HCT116 (cell line): ENCODE results near the gene TRIM73. TPM values are rescaled to one million over a fixed set of nuclear protein-coding genes. Genes with fewer than 3 reads are reported as not detected.
"Not testable (repeated sequence)": the region's sequence is repeated elsewhere in the genome, so short reads cannot be mapped to it uniquely, and the experiment has no call there.

Experiments used
- ATAC-seq: fragments of 200-7000 bp; cut with Tn5 transposase; 2 replicates; pipeline ENCODE4 v1.9.1; 2020; ENCODE audit warnings: mild to moderate bottlenecking, moderate library complexity
- BruUV-seq: library from RNA; stranded (reverse); fragments of 400-500 nt; replicated peaks from 2 replicates; lab custom pipeline; 2021; lab: Mats Ljungman, UMichigan
- CTCF ChIA-PET: fragments of 300-600 bp; sonication (Branson Sonifier 250); formaldehyde crosslinking; loops from one replicate; lab custom pipeline; 2021; ENCODE audit warnings: antibody characterized with exemption; lab: Charles Lee
- POLR2A ChIA-PET: fragments of 300-600, 350-600 bp; sonication (Branson Sonifier 250); formaldehyde crosslinking; loops from one replicate; lab custom pipeline; 2021; ENCODE audit warnings: antibody characterized with exemption; lab: Charles Lee
- RAD21 ChIA-PET, 2 experiments: fragments of 300-600 bp; sonication (Branson Sonifier 250); formaldehyde crosslinking; loops; one replicate each; lab custom pipeline; 2023; ENCODE audit warnings: low total read pairs in 2 of 2; ENCODE audit not compliant: uncharacterized antibody in 2 of 2, unreplicated experiment in 2 of 2, low non-redundant PET in 1 of 2; lab: Charles Lee
- DNase-seq: peaks from one replicate; pipeline ENCODE4 v3.0.0-alpha.2; 2010; ENCODE audit warnings: low read depth, low spot score
- H2AFZ ChIP-seq: fragments of 200-600 bp; shearing (Covaris generic), sonication (generic); 2 replicates; pipeline ENCODE4 v1.6.1; 2017; ENCODE audit warnings: low read depth, mixed run types, mixed read lengths, antibody characterized with exemption, low read length; ENCODE audit not compliant: poor library complexity, severe bottlenecking
- H3K27ac ChIP-seq: 2 replicates; pipeline ENCODE4 v1.5.1; 2012; ENCODE audit warnings: low read depth, low read length
- H3K27me3 ChIP-seq: fragments of 200-600 bp; sonication (generic); 2 replicates; pipeline ENCODE4 v1.6.1; 2016; ENCODE audit warnings: mixed run types, low read length, mixed read lengths; ENCODE audit not compliant: insufficient read depth
- H3K36me3 ChIP-seq, 2 experiments: fragments of 200-500 bp in 1 of 2; fragments of 200-600 bp in 1 of 2; sonication (Bioruptor generic) in 1 of 2; sonication (generic) in 1 of 2; 2 replicates each; pipeline versions ENCODE4 v1.5.1 to v1.6.1; 2014 to 2016; ENCODE audit warnings: low read length in 2 of 2, inconsistent platforms in 1 of 2, mixed read lengths in 1 of 2, mixed run types in 1 of 2; ENCODE audit not compliant: insufficient read depth in 2 of 2, control insufficient read depth in 1 of 2
- H3K4me1 ChIP-seq, 2 experiments: fragments of 200-600 bp in 1 of 2; sonication (generic) in 1 of 2; 2 replicates each; pipeline versions ENCODE4 v1.5.1 to v1.6.1; 2012 to 2017; ENCODE audit warnings: low read length in 2 of 2, inconsistent platforms in 1 of 2, mild to moderate bottlenecking in 1 of 2, mixed read lengths in 1 of 2, mixed run types in 1 of 2, moderate library complexity in 1 of 2; ENCODE audit not compliant: insufficient read depth in 2 of 2, control insufficient read depth in 1 of 2
- H3K4me2 ChIP-seq: fragments of 200-600 bp; sonication (generic); 2 replicates; pipeline ENCODE4 v1.6.1; 2017; ENCODE audit warnings: mixed run types, low read length, mixed read lengths
- H3K4me3 ChIP-seq, 2 experiments: fragments of 200-600 bp in 1 of 2; sonication (generic) in 1 of 2; replicated peaks in 1 of 2; 2 replicates each; pipeline ENCODE4 v1.5.1; 2011 to 2016; ENCODE audit warnings: low read length in 2 of 2, control low read depth in 1 of 2, low read depth in 1 of 2, mild to moderate bottlenecking in 1 of 2, mixed read lengths in 1 of 2, mixed run types in 1 of 2
- H3K79me2 ChIP-seq: fragments of 200-600 bp; sonication (generic); 2 replicates; pipeline ENCODE4 v1.6.1; 2017; ENCODE audit warnings: mild to moderate bottlenecking, mixed run types, low read length, moderate library complexity, mixed read lengths; ENCODE audit not compliant: insufficient read depth
- H3K9ac ChIP-seq: fragments of 200-600 bp; sonication (generic); 2 replicates; pipeline ENCODE4 v1.6.1; 2016; ENCODE audit warnings: low read length, mixed read lengths
- H3K9me2 ChIP-seq: fragments of 200-600 bp; sonication (generic), shearing (Covaris generic); 2 replicates; pipeline ENCODE4 v1.6.1; 2017; ENCODE audit warnings: mixed run types, mild to moderate bottlenecking, moderate library complexity; ENCODE audit not compliant: insufficient read depth
- H3K9me3 ChIP-seq, 2 experiments: fragments of 200-500 bp in 1 of 2; fragments of 200-600 bp in 1 of 2; sonication (Bioruptor generic) in 1 of 2; sonication (generic) in 1 of 2; 2 replicates each; pipeline ENCODE4 v1.6.1; 2014 to 2017; ENCODE audit warnings: low read length in 2 of 2, mixed read lengths in 2 of 2, inconsistent platforms in 1 of 2, low read depth in 1 of 2, mild to moderate bottlenecking in 1 of 2, mixed run types in 1 of 2, moderate library complexity in 1 of 2; ENCODE audit not compliant: control insufficient read depth in 1 of 2, insufficient read depth in 1 of 2
- H4K20me1 ChIP-seq: fragments of 200-600 bp; sonication (generic), shearing (Covaris generic); 2 replicates; pipeline ENCODE4 v1.6.1; 2017; ENCODE audit warnings: mixed run types, mild to moderate bottlenecking, moderate library complexity; ENCODE audit not compliant: insufficient read depth
- intact Hi-C: fragments of 100-400 bp; cut with micrococcal nuclease; formaldehyde crosslinking; loops from 2 replicates; pipeline ENCODE4 v1.10.0; 2022
- total RNA-seq: library from RNA; stranded (reverse); gene quantifications from one replicate; pipeline ENCODE4 v1.2.1, GENCODE V29; 2021; ENCODE audit not compliant: unreplicated experiment

TRIM73 gene
- total RNA-seq, 1 experiment from 2014 or later: 8.8 TPM

DNA sequence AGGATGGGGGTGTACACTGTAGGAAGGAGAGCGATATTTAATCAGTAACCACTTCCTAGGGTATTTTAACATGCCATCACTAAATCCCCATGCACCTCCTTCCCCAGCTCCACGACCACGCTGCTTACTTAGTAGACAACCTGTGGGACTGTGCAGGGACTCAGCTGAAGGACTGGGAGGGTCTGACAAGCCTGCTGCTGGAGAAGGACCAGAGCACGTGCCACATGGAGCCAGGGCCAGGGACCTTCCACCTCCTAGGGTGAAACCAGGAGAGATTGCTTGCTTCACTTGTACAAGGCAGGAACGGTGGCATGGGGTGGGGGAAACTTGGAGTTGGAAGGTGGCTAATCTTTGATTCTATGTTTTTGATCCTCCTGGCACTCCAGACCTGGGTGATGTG lies 28.8 kb upstream of the TRIM73 start:
- H3K4me1 ChIP-seq, H3K27me3 ChIP-seq, CTCF ChIA-PET, H3K4me2 ChIP-seq, H3K4me3 ChIP-seq, H3K9me2 ChIP-seq, ATAC-seq, intact Hi-C loops, H3K79me2 ChIP-seq, H4K20me1 ChIP-seq, DNase-seq, H3K9me3 ChIP-seq, BruUV-seq, H3K36me3 ChIP-seq, RAD21 ChIA-PET, H3K27ac ChIP-seq, H2AFZ ChIP-seq, H3K9ac ChIP-seq, POLR2A ChIA-PET: not testable (repeated sequence)

- intact Hi-C loops, H4K20me1 ChIP-seq, H3K4me3 ChIP-seq, H3K27ac ChIP-seq, H3K9me3 ChIP-seq, H3K79me2 ChIP-seq, H3K36me3 ChIP-seq, POLR2A ChIA-PET, DNase-seq, BruUV-seq, H3K9ac ChIP-seq, H2AFZ ChIP-seq, H3K9me2 ChIP-seq, RAD21 ChIA-PET, H3K4me1 ChIP-seq, H3K4me2 ChIP-seq, H3K27me3 ChIP-seq, CTCF ChIA-PET, ATAC-seq: not testable (repeated sequence)
Observed at GRCh38 chr7:75367313-75367712, 28.1 kb upstream of the TRIM73 start.

GRCh38 chr7:75374144-75374518 lies 21.3 kb upstream of the TRIM73 start:
- peak; percentile 27; the same call in 1 of the 2 replicates for ATAC-seq
- H3K27ac ChIP-seq, CTCF ChIA-PET, intact Hi-C loops, H4K20me1 ChIP-seq, H3K9me2 ChIP-seq, H3K4me2 ChIP-seq, H3K9ac ChIP-seq, RAD21 ChIA-PET, BruUV-seq, H3K4me3 ChIP-seq, H3K4me1 ChIP-seq, H2AFZ ChIP-seq, H3K79me2 ChIP-seq, H3K27me3 ChIP-seq, H3K9me3 ChIP-seq, DNase-seq, POLR2A ChIA-PET, H3K36me3 ChIP-seq: not testable (repeated sequence)

- H3K4me1 ChIP-seq, H3K4me2 ChIP-seq, intact Hi-C loops, H3K4me3 ChIP-seq, H4K20me1 ChIP-seq, DNase-seq, H3K36me3 ChIP-seq, BruUV-seq, H3K9me2 ChIP-seq, H3K27me3 ChIP-seq, POLR2A ChIA-PET, CTCF ChIA-PET, H3K27ac ChIP-seq, H3K9ac ChIP-seq, RAD21 ChIA-PET, H3K9me3 ChIP-seq, H3K79me2 ChIP-seq, H2AFZ ChIP-seq: not testable (repeated sequence)
- ATAC-seq: peak; percentile 25; the same call in 1 of the 2 replicates
Observed at GRCh38 chr7:75374519-75375317, 20.7 kb upstream of the TRIM73 start.
